Liver (tissue), 3 donors: Measurements from ENCODE around the gene DAB1.

ENCODE experiments used
- ATF3 ChIP-seq: IDR thresholded peaks from 2 replicates; pipeline ENCODE4 v1.6.1; 2016; ENCODE audit warnings: antibody characterized with exemption
- CTCF ChIP-seq: fragments of 150-350 bp; IDR thresholded peaks from 2 replicates; pipeline ENCODE4 v1.5.1; 2017; ENCODE audit warnings: improper control_type of control experiment, low read depth, low read length; ENCODE audit not compliant: missing input control
- HNF4A ChIP-seq, 2 donors: conservative IDR thresholded peaks; 2 replicates each; pipeline ENCODE4 v1.6.1; 2016; ENCODE audit warnings: antibody characterized with exemption in 2 of 2, mild to moderate bottlenecking in 2 of 2
- JUND ChIP-seq, 2 donors: IDR thresholded peaks; 2 replicates each; pipeline ENCODE4 v1.6.1; 2016; ENCODE audit warnings: antibody characterized with exemption in 2 of 2
- REST ChIP-seq: IDR thresholded peaks from 2 replicates; pipeline ENCODE4 v1.6.1; 2016; ENCODE audit warnings: antibody characterized with exemption, mild to moderate bottlenecking
- TAF1 ChIP-seq: conservative IDR thresholded peaks from 2 replicates; pipeline ENCODE4 v1.6.1; 2016; ENCODE audit warnings: antibody characterized with exemption, mild to moderate bottlenecking
- TF ChIP-seq, protein P1 (sequence below): IDR thresholded peaks from 2 replicates; pipeline ENCODE4 v1.6.1; 2016; ENCODE audit warnings: antibody characterized with exemption
- donor health status: healthy.
- donor health status: healthy.

GRCh38 chr1:56983484-56983883 is 440.4 kb downstream of the DAB1 start:
- TF ChIP-seq CTCF (no peak), TAF1 (no peak), HNF4A (conservative IDR thresholded peaks at IDR 0.05) (no peak), JUND (IDR thresholded peaks at IDR 0.05) (no peak), ATF3 (no peak), REST (no peak)
- TF ChIP-seq, protein P1, sequence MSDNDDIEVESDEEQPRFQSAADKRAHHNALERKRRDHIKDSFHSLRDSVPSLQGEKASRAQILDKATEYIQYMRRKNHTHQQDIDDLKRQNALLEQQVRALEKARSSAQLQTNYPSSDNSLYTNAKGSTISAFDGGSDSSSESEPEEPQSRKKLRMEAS, result no peak
